ENCODE measurements around the gene PRPF40B.
"Not testable (repeated sequence)": the region's sequence is repeated elsewhere in the genome, so short reads cannot be mapped to it uniquely, and the experiment has no call there.

PRPF40B gene

DNA sequence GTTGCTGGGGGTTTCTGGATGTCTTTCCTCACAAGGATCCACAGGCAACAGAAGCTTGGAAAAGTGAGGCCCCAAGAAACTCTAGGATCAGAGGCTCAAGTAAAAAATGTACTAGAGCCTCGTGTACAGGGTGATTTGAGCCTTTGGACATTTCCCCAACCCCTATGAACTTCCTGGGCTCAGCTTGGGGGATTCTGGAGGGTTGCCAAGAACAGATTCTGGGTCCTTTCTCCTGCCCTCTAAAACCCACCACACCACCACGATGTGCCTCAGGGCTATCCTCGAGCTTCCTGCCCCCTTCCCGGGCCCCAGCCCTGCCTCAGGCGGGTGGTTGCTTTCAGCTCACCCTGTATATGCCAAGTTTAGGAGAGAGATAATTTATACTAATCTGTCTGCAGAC is 18.5 kb upstream of the PRPF40B start:
- no peak overlapping the region for H3K27ac ChIP-seq (ENCODE audit: low read depth, low read length)
- H3K27me3 ChIP-seq (ENCODE audit: control insufficient read depth, low read length): no peaks in the 10 kb centered on the region
- H3K9me2 ChIP-seq (replicated peaks; ENCODE audit: control insufficient read depth, low read length): no peaks in the 10 kb centered on the region
- H3K4me3 ChIP-seq (ENCODE audit: low read length): no peak overlapping the region
- H4K20me1 ChIP-seq (ENCODE audit: control insufficient read depth, insufficient read depth, low read depth, low read length): no peaks in the 10 kb centered on the region
- peaks cover 6% of the 10 kb centered on the region; the same call in 1 of the 2 replicates for H3K4me1 ChIP-seq (ENCODE audit: control insufficient read depth, low read length)
- 0 out of 2 replicates have a peak, but pooled peaks cover 3% of the 10 kb centered on the region for H3F3A ChIP-seq (ENCODE audit: control insufficient read depth, insufficient read depth)
- no peaks in the 10 kb centered on the region for H3K79me2 ChIP-seq (ENCODE audit: control insufficient read depth, low read length)
- H3K4me2 ChIP-seq (ENCODE audit: low read length): no peak overlapping the region
- TF ChIP-seq, protein P1, sequence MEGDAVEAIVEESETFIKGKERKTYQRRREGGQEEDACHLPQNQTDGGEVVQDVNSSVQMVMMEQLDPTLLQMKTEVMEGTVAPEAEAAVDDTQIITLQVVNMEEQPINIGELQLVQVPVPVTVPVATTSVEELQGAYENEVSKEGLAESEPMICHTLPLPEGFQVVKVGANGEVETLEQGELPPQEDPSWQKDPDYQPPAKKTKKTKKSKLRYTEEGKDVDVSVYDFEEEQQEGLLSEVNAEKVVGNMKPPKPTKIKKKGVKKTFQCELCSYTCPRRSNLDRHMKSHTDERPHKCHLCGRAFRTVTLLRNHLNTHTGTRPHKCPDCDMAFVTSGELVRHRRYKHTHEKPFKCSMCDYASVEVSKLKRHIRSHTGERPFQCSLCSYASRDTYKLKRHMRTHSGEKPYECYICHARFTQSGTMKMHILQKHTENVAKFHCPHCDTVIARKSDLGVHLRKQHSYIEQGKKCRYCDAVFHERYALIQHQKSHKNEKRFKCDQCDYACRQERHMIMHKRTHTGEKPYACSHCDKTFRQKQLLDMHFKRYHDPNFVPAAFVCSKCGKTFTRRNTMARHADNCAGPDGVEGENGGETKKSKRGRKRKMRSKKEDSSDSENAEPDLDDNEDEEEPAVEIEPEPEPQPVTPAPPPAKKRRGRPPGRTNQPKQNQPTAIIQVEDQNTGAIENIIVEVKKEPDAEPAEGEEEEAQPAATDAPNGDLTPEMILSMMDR (IDR thresholded peaks at IDR 0.05; ENCODE audit: low read depth, low read length, poor library complexity, severe bottlenecking): no peak
- no peak for TF ChIP-seq EZH2phosphoT487 (IDR thresholded peaks at IDR 0.05; ENCODE audit: borderline replicate concordance, low read length)
- H3K9me3 ChIP-seq (ENCODE audit: control insufficient read depth, insufficient read depth, low read length): no peaks in the 10 kb centered on the region
- H3K36me3 ChIP-seq (ENCODE audit: control insufficient read depth, low read length): no peaks in the 10 kb centered on the region

DNA sequence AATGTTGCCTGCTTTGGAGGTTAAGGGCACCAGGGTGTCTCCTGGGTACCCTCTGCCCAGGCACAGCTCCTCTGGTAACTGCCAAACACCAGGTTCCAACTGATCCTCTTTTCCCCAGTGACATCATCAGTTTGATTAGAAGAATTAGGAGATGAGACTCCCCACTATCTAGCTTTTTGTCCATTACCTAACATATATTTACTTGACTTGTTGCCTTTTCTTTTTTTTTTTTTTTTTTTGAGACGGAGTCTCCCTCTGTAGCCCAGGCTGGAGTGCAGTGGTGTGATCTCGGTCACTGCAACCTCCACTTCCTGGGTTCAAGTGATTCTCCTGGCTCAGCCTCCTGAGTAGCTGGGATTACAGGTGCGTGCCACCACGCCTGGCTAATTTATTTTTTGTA is 17.8 kb upstream of the PRPF40B start, which contains the start of gene FAM186B:
FAM186B (minus strand) TSS at position 101 of the 400 bp plus-strand sequence. CDS start 162 bp downstream, outside the sequence.
- not testable (repeated sequence) for H4K20me1 ChIP-seq (ENCODE audit: control insufficient read depth, insufficient read depth, low read depth, low read length); H3K4me1 ChIP-seq (ENCODE audit: control insufficient read depth, low read length); H3K4me3 ChIP-seq (ENCODE audit: low read length); H3K27me3 ChIP-seq (ENCODE audit: control insufficient read depth, low read length); H3K4me2 ChIP-seq (ENCODE audit: low read length); H3K9me2 ChIP-seq (replicated peaks; ENCODE audit: control insufficient read depth, low read length); H3K9me3 ChIP-seq (ENCODE audit: control insufficient read depth, insufficient read depth, low read length); H3F3A ChIP-seq (ENCODE audit: control insufficient read depth, insufficient read depth); H3K36me3 ChIP-seq (ENCODE audit: control insufficient read depth, low read length); H3K27ac ChIP-seq (ENCODE audit: low read depth, low read length); H3K79me2 ChIP-seq (ENCODE audit: control insufficient read depth, low read length)

DNA sequence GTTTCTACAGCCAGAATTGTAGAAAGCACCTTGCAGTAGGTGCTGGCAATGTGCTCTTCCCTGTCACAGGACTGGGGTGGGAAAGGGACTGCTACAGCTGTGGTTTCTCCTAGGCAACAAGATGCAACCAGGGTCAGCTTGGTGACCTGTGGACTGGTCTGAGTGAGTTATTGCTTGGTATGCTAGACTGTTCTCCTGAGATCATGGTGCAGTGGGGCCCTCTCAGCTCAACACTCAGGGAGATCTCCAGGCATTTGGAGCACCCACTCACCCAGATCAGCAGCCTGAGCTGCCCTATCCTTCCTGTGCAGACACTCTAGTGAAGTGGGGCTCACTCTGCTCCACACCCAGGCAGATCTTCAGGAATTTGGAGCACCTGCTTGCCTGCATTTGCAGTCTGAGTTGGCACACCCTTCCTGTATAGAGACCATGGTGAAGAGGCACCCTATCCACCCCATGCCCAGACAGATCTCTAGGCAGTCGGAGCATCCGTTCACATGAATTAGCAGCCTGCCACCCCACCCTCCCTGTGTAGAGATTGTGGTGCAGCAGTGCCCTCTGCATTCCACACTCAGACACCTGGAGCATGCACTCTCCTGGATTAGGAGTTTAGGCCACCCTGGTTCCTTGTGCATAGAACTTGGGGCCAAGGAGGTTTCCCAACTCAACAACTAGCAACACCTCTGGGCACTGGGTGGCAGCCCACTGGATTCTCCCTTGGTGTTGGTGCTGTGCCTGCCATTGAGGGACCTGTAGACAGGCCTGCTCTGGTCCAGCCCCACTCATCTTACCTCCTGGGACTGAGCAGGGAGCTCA is 14.1 kb upstream of the PRPF40B start:
- H3K4me1 ChIP-seq (ENCODE audit: control insufficient read depth, low read length): peaks cover 6% of the 10 kb centered on the region; the same call in 1 of the 2 replicates
- H3K4me2 ChIP-seq (ENCODE audit: low read length): no peak overlapping the region
- H3K27ac ChIP-seq (ENCODE audit: low read depth, low read length): no peak overlapping the region
- H4K20me1 ChIP-seq (ENCODE audit: control insufficient read depth, insufficient read depth, low read depth, low read length): no peaks in the 10 kb centered on the region
- H3K9me2 ChIP-seq (replicated peaks; ENCODE audit: control insufficient read depth, low read length): no peaks in the 10 kb centered on the region
- H3K79me2 ChIP-seq (ENCODE audit: control insufficient read depth, low read length): no peaks in the 10 kb centered on the region
- TF ChIP-seq, protein P1 (IDR thresholded peaks at IDR 0.05; ENCODE audit: low read depth, low read length, poor library complexity, severe bottlenecking): no peak
- no peak for TF ChIP-seq EZH2phosphoT487 (IDR thresholded peaks at IDR 0.05; ENCODE audit: borderline replicate concordance, low read length)
- no peaks in the 10 kb centered on the region for H3K9me3 ChIP-seq (ENCODE audit: control insufficient read depth, insufficient read depth, low read length)
- no peaks in the 10 kb centered on the region for H3K27me3 ChIP-seq (ENCODE audit: control insufficient read depth, low read length)
- 0 out of 2 replicates have a peak, but pooled peaks cover 3% of the 10 kb centered on the region for H3F3A ChIP-seq (ENCODE audit: control insufficient read depth, insufficient read depth)
- no peaks in the 10 kb centered on the region for H3K36me3 ChIP-seq (ENCODE audit: control insufficient read depth, low read length)
- H3K4me3 ChIP-seq (ENCODE audit: low read length): no peak overlapping the region

DNA sequence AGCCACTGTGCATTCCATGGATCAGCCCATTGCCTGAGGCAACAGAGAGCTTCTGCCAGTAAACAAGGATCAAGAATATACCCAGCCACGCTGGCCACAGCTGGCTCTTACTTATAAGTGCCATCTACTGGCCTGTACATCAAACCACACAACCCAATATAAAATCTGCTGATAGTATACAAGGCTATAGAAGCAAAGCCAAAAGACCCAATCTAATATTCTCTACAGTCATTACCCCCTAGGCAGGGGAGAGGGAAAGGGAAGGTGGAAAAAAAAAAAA is 13.5 kb upstream of the PRPF40B start:
- H3K4me3 ChIP-seq (ENCODE audit: low read length): no peak overlapping the region
- H3K9me3 ChIP-seq (ENCODE audit: control insufficient read depth, insufficient read depth, low read length): no peaks in the 10 kb centered on the region
- peaks cover 4% of the 10 kb centered on the region; the same call in 1 of the 2 replicates for H3K4me1 ChIP-seq (ENCODE audit: control insufficient read depth, low read length)
- no peaks in the 10 kb centered on the region for H3K79me2 ChIP-seq (ENCODE audit: control insufficient read depth, low read length)
- no peak overlapping the region for H3K27ac ChIP-seq (ENCODE audit: low read depth, low read length)
- TF ChIP-seq EZH2phosphoT487 (IDR thresholded peaks at IDR 0.05; ENCODE audit: borderline replicate concordance, low read length): no peak
- TF ChIP-seq, protein P1 (IDR thresholded peaks at IDR 0.05; ENCODE audit: low read depth, low read length, poor library complexity, severe bottlenecking): peak; percentile 26
- H3K4me2 ChIP-seq (ENCODE audit: low read length): no peak overlapping the region
- H3K36me3 ChIP-seq (ENCODE audit: control insufficient read depth, low read length): no peaks in the 10 kb centered on the region
- H3F3A ChIP-seq (ENCODE audit: control insufficient read depth, insufficient read depth): 0 out of 2 replicates have a peak, but pooled peaks cover 3% of the 10 kb centered on the region
- no peaks in the 10 kb centered on the region for H3K9me2 ChIP-seq (replicated peaks; ENCODE audit: control insufficient read depth, low read length)
- H4K20me1 ChIP-seq (ENCODE audit: control insufficient read depth, insufficient read depth, low read depth, low read length): no peaks in the 10 kb centered on the region
- H3K27me3 ChIP-seq (ENCODE audit: control insufficient read depth, low read length): no peaks in the 10 kb centered on the region

DNA sequence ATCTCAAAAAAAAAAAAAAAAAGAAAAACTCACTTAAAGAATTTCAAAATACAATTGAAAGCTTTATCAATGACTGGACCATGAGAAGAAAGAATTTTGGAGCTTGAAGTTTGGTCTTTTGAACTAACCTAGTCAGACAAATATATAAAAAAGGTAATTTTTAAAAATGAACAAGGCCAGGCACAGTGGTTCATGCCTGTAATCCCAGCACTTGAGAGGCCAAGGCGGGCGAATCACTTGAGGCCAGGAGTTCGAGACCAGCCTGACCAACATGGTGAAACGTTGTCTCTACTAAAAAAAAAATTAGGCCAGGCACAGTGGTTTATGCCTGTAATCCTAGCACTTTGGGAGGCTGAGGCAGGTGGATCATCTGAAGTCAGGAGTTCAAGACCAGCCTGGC is 12.6 kb upstream of the PRPF40B start:
- not testable (repeated sequence) for H3K4me3 ChIP-seq (ENCODE audit: low read length); H3K36me3 ChIP-seq (ENCODE audit: control insufficient read depth, low read length); H4K20me1 ChIP-seq (ENCODE audit: control insufficient read depth, insufficient read depth, low read depth, low read length); H3K79me2 ChIP-seq (ENCODE audit: control insufficient read depth, low read length); H3F3A ChIP-seq (ENCODE audit: control insufficient read depth, insufficient read depth); H3K27ac ChIP-seq (ENCODE audit: low read depth, low read length); H3K27me3 ChIP-seq (ENCODE audit: control insufficient read depth, low read length); H3K9me3 ChIP-seq (ENCODE audit: control insufficient read depth, insufficient read depth, low read length); H3K4me2 ChIP-seq (ENCODE audit: low read length); H3K9me2 ChIP-seq (replicated peaks; ENCODE audit: control insufficient read depth, low read length); H3K4me1 ChIP-seq (ENCODE audit: control insufficient read depth, low read length)
